ENCODE results near the gene FBN2.
"Not testable (repeated sequence)": the region's sequence is repeated elsewhere in the genome, so short reads cannot be mapped to it uniquely, and the experiment has no call there.

The FBN2 gene

DNA sequence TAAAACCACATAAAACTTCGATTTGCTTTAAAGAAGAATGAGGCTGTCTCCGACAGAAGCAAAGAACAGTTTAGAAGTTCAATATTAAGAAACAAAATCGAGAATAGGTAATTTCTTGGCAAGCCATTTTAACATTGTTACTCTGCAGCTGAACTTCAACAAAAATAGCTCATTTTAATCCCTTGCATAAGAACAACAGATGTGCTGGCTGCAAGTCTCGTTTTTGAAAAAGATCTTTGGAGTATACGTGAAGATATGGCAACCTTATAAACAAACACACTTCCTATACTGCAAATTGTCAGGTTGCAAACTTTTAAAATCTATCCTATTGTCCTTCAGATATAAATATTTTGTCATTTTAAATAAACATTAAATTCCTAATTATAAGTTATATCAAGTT is 71.5 kb downstream of the FBN2 start:
- no peaks in the 10 kb centered on the region for H3K9me3 ChIP-seq (ENCODE audit: low read depth, low read length)
- no peak overlapping the region for H3K9ac ChIP-seq (ENCODE audit: insufficient read length)
- no peak overlapping the region for H3K4me3 ChIP-seq
- TF ChIP-seq FOXP2 (optimal IDR thresholded peaks at IDR 0.05; ENCODE audit: control extremely low read depth, extremely low read length, insufficient read depth), result no peak
- no peak for TF ChIP-seq POLR2AphosphoS5 (IDR thresholded peaks at IDR 0.05; ENCODE audit: borderline replicate concordance, low read depth, low read length)
- no peak for TF ChIP-seq EZH2 (IDR thresholded peaks at IDR 0.05)
- no peaks in the 10 kb centered on the region for H3K36me3 ChIP-seq (ENCODE audit: insufficient read depth, low read length)
- H3K27ac ChIP-seq, result no peak overlapping the region
- no peak for DNase-seq (ENCODE audit: low read depth, low spot score)

DNA sequence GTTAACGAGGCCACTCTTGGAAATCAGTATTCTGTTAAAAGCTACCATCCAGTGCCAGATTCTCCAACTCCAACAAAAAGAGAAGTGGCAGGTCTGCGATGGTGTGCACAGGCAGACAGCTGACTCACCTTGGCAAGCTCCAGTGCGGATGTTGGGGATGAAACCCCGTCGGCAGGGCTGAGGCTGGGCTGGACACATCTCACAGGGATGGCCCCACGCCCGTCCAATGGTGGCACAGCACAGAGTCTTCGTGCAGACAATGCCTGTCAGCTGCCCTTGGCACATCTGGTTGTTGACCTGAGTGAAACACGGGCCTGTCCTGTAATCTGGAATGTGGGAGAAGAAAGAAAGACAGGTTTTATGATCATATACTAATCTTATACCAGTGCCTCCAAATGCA is 73.4 kb downstream of the FBN2 start:
- H3K27ac ChIP-seq, result no peak overlapping the region
- no peak overlapping the region for H3K9ac ChIP-seq (ENCODE audit: insufficient read length)
- DNase-seq (ENCODE audit: low read depth, low spot score), result no peak
- H3K9me3 ChIP-seq (ENCODE audit: low read depth, low read length), result no peaks in the 10 kb centered on the region
- no peak overlapping the region for H3K4me3 ChIP-seq
- H3K36me3 ChIP-seq (ENCODE audit: insufficient read depth, low read length), result no peaks in the 10 kb centered on the region
- TF ChIP-seq EZH2 (IDR thresholded peaks at IDR 0.05), result no peak
- no peak for TF ChIP-seq FOXP2 (optimal IDR thresholded peaks at IDR 0.05; ENCODE audit: control extremely low read depth, extremely low read length, insufficient read depth)
- TF ChIP-seq POLR2AphosphoS5 (IDR thresholded peaks at IDR 0.05; ENCODE audit: borderline replicate concordance, low read depth, low read length), result no peak

DNA sequence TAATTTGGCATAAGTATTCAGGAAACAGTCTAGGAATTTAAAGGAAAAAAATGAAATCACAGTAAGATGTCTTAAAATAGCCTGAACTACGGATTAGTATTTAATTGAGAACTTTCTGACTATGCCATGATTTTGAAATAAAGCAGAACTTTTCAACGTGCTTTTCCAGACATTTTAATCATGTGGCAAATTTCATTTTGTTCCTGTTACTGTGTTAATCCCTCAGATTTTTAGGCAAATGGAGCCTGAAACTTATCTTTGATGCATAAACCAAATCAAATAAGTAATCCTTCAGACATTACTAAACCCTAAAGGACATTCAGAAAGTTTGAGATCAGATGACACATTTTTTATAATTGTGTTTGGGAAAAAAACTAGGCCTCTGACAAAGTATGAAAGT is 75.7 kb downstream of the FBN2 start:
- TF ChIP-seq POLR2AphosphoS5 (IDR thresholded peaks at IDR 0.05; ENCODE audit: borderline replicate concordance, low read depth, low read length) (no peak), EZH2 (IDR thresholded peaks at IDR 0.05) (no peak), FOXP2 (optimal IDR thresholded peaks at IDR 0.05; ENCODE audit: control extremely low read depth, extremely low read length, insufficient read depth) (no peak)
- H3K9ac ChIP-seq (ENCODE audit: insufficient read length), result no peak overlapping the region
- no peaks in the 10 kb centered on the region for H3K9me3 ChIP-seq (ENCODE audit: low read depth, low read length)
- DNase-seq (ENCODE audit: low read depth, low spot score), result no peak
- H3K27ac ChIP-seq, result no peak overlapping the region
- H3K36me3 ChIP-seq (ENCODE audit: insufficient read depth, low read length), result no peaks in the 10 kb centered on the region
- H3K4me3 ChIP-seq, result no peak overlapping the region

DNA sequence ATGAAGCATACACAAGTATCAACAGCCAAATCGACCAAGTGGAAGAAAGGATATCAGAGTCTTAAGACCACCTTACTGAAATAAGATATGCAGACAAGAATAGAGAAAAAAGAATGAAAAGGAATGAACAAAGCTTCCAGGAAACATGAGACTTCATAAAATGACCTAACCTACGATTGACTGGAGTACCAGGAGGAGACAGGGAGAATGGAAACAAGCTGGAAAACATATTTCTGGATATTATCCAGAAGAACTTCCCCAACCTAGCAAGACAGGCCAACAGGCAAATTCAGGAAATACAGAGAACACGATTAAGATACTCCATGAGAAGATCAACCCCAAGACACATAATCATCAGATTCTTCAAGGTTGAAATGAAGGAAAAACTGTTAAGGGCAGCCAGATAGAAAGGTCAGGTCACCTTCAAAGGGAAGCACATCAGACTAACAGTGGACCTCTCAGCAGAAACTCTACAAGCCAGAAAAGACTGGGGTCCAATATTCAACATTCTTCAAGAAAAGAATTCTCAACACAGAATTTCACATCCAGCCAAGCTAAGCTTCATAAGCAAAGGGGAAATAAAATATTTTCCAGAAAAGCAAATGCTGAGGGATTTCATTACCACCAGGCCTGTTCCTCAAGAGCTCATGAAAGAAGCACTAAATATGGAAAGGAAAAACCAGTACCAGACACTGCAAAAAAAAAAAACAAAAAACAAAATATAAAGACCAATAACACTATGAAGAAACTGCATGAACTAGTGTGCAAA is 80.7 kb downstream of the FBN2 start:
- not testable (repeated sequence) for H3K9ac ChIP-seq (ENCODE audit: insufficient read length); H3K27ac ChIP-seq; DNase-seq (ENCODE audit: low read depth, low spot score); H3K4me3 ChIP-seq; H3K9me3 ChIP-seq (ENCODE audit: low read depth, low read length); H3K36me3 ChIP-seq (ENCODE audit: insufficient read depth, low read length)

DNA sequence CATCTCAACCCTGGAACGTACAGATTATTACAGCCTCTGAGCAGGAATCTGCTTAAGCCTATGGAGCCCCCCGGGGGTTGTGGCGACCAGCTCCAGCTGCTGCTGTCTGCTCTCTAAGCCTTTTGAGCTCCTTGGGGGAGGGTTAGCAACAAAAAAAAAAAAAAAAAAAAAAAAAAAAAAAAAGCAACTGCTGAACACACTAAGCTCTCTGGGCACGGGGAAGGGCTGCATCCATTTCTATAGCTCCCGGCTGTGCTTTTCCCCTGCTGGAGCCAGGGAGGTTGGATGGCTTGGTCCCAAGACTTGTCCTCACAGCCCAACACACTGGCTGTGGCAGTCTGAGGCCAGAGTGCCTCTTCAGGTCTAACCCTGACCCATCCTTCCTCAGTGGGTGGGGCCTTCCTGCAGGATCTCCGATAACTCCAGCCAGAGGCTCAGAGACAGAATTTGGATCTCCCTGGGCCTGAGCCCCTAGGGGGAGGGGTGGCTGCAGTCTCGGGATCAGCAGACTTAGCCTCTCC is 82.1 kb downstream of the FBN2 start:
- H3K9ac ChIP-seq (ENCODE audit: insufficient read length), result no peak overlapping the region
- no peak overlapping the region for H3K27ac ChIP-seq
- no peak for TF ChIP-seq EZH2 (IDR thresholded peaks at IDR 0.05)
- TF ChIP-seq POLR2AphosphoS5 (IDR thresholded peaks at IDR 0.05; ENCODE audit: borderline replicate concordance, low read depth, low read length), result no peak
- TF ChIP-seq FOXP2 (optimal IDR thresholded peaks at IDR 0.05; ENCODE audit: control extremely low read depth, extremely low read length, insufficient read depth), result no peak

DNA sequence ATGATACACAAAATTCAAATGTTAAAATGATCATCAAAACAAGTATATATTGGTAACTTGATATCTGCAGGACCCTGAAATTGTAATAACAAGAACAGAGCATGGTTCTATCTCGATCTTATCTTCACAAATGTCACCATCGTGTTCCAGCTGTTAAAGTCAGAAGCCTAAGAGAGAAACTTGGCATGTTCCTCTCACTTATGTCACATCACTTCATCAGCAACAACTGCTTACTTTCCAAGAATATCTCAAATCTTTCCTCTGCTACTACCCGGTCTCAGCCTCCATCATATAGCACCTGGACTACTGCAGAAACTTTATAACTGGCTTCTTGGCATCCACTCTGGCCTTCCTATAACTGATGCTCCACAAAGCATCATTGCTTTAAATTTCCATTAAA is 84.9 kb downstream of the FBN2 start:
- Histone ChIP-seq H3K9me3 (ENCODE audit: low read depth, low read length) (no peaks in the 10 kb centered on the region), H3K9ac (ENCODE audit: insufficient read length) (no peak overlapping the region), H3K27ac (no peak overlapping the region), H3K36me3 (ENCODE audit: insufficient read depth, low read length) (no peaks in the 10 kb centered on the region), H3K4me3 (no peak overlapping the region)
- no peak for TF ChIP-seq POLR2AphosphoS5 (IDR thresholded peaks at IDR 0.05; ENCODE audit: borderline replicate concordance, low read depth, low read length)
- no peak for TF ChIP-seq EZH2 (IDR thresholded peaks at IDR 0.05)
- TF ChIP-seq FOXP2 (optimal IDR thresholded peaks at IDR 0.05; ENCODE audit: control extremely low read depth, extremely low read length, insufficient read depth), result no peak
- no peak for DNase-seq (ENCODE audit: low read depth, low spot score)

More for the DNA sequence above, 82.1 kb downstream of the FBN2 start:
- Histone ChIP-seq H3K4me3 (peak overlapping the region; percentile 53), H3K9me3 (ENCODE audit: low read depth, low read length) (no peaks in the 10 kb centered on the region), H3K36me3 (ENCODE audit: insufficient read depth, low read length) (no peaks in the 10 kb centered on the region)
- DNase-seq (ENCODE audit: low read depth, low spot score), result no peak

DNA sequence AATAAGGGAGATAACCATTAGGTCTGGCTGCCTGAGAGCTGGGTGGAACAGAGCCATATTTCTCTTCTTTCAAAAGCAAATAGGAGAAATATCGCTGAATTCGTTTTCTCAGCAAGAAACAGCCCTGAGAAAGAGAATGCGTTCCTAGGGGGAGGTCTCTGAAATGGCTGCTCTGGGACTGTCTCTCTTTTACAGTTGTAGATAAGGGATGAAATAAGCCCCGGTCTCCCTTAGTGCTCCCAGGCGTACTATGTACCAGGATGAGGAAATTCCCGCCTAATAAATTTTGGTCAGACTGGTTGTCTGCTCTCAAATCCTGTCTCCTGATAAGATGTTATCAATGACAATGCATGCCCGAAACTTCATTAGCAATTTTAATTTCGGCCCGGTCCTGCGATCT is 90.8 kb downstream of the FBN2 start:
- not testable (repeated sequence) for H3K9ac ChIP-seq (ENCODE audit: insufficient read length); H3K27ac ChIP-seq; H3K9me3 ChIP-seq (ENCODE audit: low read depth, low read length); H3K4me3 ChIP-seq; DNase-seq (ENCODE audit: low read depth, low spot score); H3K36me3 ChIP-seq (ENCODE audit: insufficient read depth, low read length)

DNA sequence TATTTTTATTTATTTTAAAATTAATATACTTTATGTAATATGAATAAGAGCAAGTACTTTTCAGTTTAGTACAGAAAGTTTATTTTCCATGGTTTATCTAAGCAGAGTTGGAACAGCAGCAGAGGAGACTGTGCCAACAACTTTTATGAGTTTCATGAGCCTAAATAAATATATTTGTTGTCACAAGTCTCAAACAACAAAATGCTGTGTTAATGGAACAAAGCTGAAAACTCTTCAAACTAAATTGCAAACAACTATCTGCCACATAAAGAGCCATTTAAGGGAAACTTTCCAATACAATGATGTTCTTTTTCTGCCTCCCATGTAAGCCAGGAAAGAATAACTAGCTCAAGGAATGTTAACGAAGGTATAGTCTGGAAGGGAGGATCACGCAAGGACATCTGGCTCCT is 96.1 kb downstream of the FBN2 start:
- DNase-seq (ENCODE audit: low read depth, low spot score), result no peak
- H3K36me3 ChIP-seq (ENCODE audit: insufficient read depth, low read length), result no peaks in the 10 kb centered on the region
- H3K4me3 ChIP-seq, result no peak overlapping the region
- no peaks in the 10 kb centered on the region for H3K9me3 ChIP-seq (ENCODE audit: low read depth, low read length)
- TF ChIP-seq POLR2AphosphoS5 (IDR thresholded peaks at IDR 0.05; ENCODE audit: borderline replicate concordance, low read depth, low read length) (no peak), FOXP2 (optimal IDR thresholded peaks at IDR 0.05; ENCODE audit: control extremely low read depth, extremely low read length, insufficient read depth) (no peak), EZH2 (IDR thresholded peaks at IDR 0.05) (no peak)
- no peak overlapping the region for H3K27ac ChIP-seq
- no peak overlapping the region for H3K9ac ChIP-seq (ENCODE audit: insufficient read length)

DNA sequence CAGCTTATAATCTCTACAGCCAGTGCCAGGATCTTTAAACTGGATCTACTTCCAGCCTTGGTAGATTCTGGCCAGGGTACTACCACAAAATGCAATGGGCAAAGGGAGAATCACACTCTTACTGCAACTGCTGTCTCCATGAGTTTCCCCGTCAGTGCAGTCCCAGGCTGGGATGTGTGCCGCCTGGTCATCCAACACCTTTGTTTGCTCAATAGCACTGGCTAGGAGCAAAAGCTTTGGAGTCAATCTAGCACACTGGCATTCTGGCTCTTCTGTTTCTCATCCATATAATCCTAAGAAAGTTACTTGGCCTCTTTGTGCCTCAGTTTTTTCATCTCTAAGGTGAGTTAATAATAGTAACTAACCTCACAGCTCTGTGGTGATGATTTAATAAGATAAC is 96.9 kb downstream of the FBN2 start:
- DNase-seq (ENCODE audit: low read depth, low spot score), result no peak
- no peak overlapping the region for H3K4me3 ChIP-seq
- TF ChIP-seq POLR2AphosphoS5 (IDR thresholded peaks at IDR 0.05; ENCODE audit: borderline replicate concordance, low read depth, low read length) (no peak), FOXP2 (optimal IDR thresholded peaks at IDR 0.05; ENCODE audit: control extremely low read depth, extremely low read length, insufficient read depth) (no peak), EZH2 (IDR thresholded peaks at IDR 0.05) (no peak)
- H3K36me3 ChIP-seq (ENCODE audit: insufficient read depth, low read length), result no peaks in the 10 kb centered on the region
- H3K9me3 ChIP-seq (ENCODE audit: low read depth, low read length), result no peaks in the 10 kb centered on the region
- H3K9ac ChIP-seq (ENCODE audit: insufficient read length), result no peak overlapping the region
- H3K27ac ChIP-seq, result no peak overlapping the region
